Measurements from ENCODE around the gene SMIM10L1.

GRCh38 chr12:11134305-11134704 lies 36.7 kb upstream of the SMIM10L1 start, which contains the start of gene TAS2R30:
- TF ChIP-seq EZH2 (IDR thresholded peaks at IDR 0.05; ENCODE audit: insufficient read depth, poor library complexity, severe bottlenecking) = no peak
- TF ChIP-seq EZH2phosphoT487 (IDR thresholded peaks at IDR 0.05; ENCODE audit: insufficient read depth, low read depth) = no peak

Data from GM23248 (cell line).